Endodermal cell (in vitro differentiated cells): ENCODE data around the gene KRTAP1-1. TPM values are rescaled to one million over a fixed set of nuclear protein-coding genes. Genes with fewer than 3 reads are reported as not detected.

Experiments
- DNase-seq: peaks from one replicate; pipeline ENCODE4 v3.0.0-alpha.2; 2017
- H3K27ac ChIP-seq: 2 replicates; pipeline ENCODE4 v1.5.1; 2013; ENCODE audit warnings: mild to moderate bottlenecking, low read depth, low read length, moderate library complexity
- H3K27me3 ChIP-seq: 2 replicates; pipeline ENCODE4 v1.6.1; 2013; ENCODE audit warnings: mild to moderate bottlenecking, low read length, moderate library complexity; ENCODE audit not compliant: insufficient read depth, control insufficient read depth, poor library complexity, severe bottlenecking
- H3K36me3 ChIP-seq: 2 replicates; pipeline ENCODE4 v1.7.0; 2013; ENCODE audit warnings: mild to moderate bottlenecking, low read length, moderate library complexity; ENCODE audit not compliant: control insufficient read depth, insufficient read depth
- H3K4me1 ChIP-seq: one replicate; pipeline ENCODE4 v1.7.0; 2013; ENCODE audit warnings: low read length; ENCODE audit not compliant: control insufficient read depth, insufficient read depth
- H3K4me3 ChIP-seq: 2 replicates; pipeline ENCODE4 v1.5.1; 2013; ENCODE audit warnings: mild to moderate bottlenecking, low read length, moderate library complexity
- H3K9ac ChIP-seq: 2 replicates; pipeline ENCODE4 v1.6.1; 2013; ENCODE audit warnings: mild to moderate bottlenecking, low read length, moderate library complexity; ENCODE audit not compliant: poor library complexity, severe bottlenecking; ENCODE audit errors: extremely low read depth
- H3K9me3 ChIP-seq: 2 replicates; pipeline ENCODE4 v1.6.1; 2013; ENCODE audit warnings: mild to moderate bottlenecking, low read length, moderate library complexity; ENCODE audit not compliant: control insufficient read depth
- H3K27ac Mint-ChIP-seq: 2 replicates; pipeline ENCODE4 v1.8.0; 2020; ENCODE audit warnings: mixed read lengths
- H3K27me3 Mint-ChIP-seq: 2 replicates; pipeline ENCODE4 v1.8.0; 2021; ENCODE audit warnings: mild to moderate bottlenecking, mixed read lengths; ENCODE audit not compliant: insufficient read depth
- H3K36me3 Mint-ChIP-seq: 2 replicates; pipeline ENCODE4 v1.8.0; 2020; ENCODE audit warnings: low read depth, mixed read lengths
- H3K4me1 Mint-ChIP-seq: 2 replicates; pipeline ENCODE4 v1.8.0; 2020; ENCODE audit warnings: mixed read lengths
- H3K4me3 Mint-ChIP-seq: 2 replicates; pipeline ENCODE4 v1.8.0; 2020; ENCODE audit warnings: mild to moderate bottlenecking, moderate library complexity, mixed read lengths
- H3K9me3 Mint-ChIP-seq: 2 replicates; pipeline ENCODE4 v1.8.0; 2020; ENCODE audit warnings: mild to moderate bottlenecking, mixed read lengths
- CTCF ChIP-seq: fragments of 200-600 bp; sonication (generic); conservative IDR thresholded peaks from 2 replicates; pipeline ENCODE4 v1.5.0; 2021; ENCODE audit warnings: antibody characterized with exemption, mild to moderate bottlenecking
- WGBS, 2 experiments: methylation state at CpG; one replicate each; pipeline versions ENCODE4 v1.1.5 to v1.1.7; 2013; ENCODE audit warnings: missing lambda C conversion rate in 2 of 2, mixed read lengths in 1 of 2; ENCODE audit not compliant: insufficient coverage in 1 of 2, insufficient read length in 1 of 2; 5-methylcytosine and 5-hydroxymethylcytosine counted together
- total RNA-seq, 2 donors: library from RNA; stranded (reverse); fragmentation: NEBNext Ultra II Directional in 1 of 2; extraction: Animal tissue kit (Norgen Biotek cat#: 25700) in 1 of 2; gene quantifications; 2 replicates in 1 of 2; 3 replicates in 1 of 2; pipeline ENCODE4 v1.2.1, GENCODE V29; 2021

KRTAP1-1 gene
- total RNA-seq, 2 donors from 2014 or later, result not detected

GRCh38 chr17:41019415-41019814 is 21.8 kb downstream of the KRTAP1-1 start:
- Mint-ChIP-seq H3K27me3 (no peaks in the 10 kb centered on the region), H3K4me1 (peaks cover 3% of the 10 kb centered on the region), H3K9me3 (no peaks in the 10 kb centered on the region), H3K4me3 (no peak overlapping the region), H3K27ac (no peak overlapping the region), H3K36me3 (no peaks in the 10 kb centered on the region)
- no peaks in the 10 kb centered on the region for H3K36me3 ChIP-seq
- no peaks in the 10 kb centered on the region for H3K27me3 ChIP-seq
- no peak for TF ChIP-seq CTCF
- no peak overlapping the region for H3K4me3 ChIP-seq
- WGBS, 2 experiments, result 92 to 100% methylated on average over 2 to 3 of the region's 3 CpGs
- H3K9me3 ChIP-seq, result no peaks in the 10 kb centered on the region
- no peak overlapping the region for H3K27ac ChIP-seq
- no peak overlapping the region for H3K9ac ChIP-seq
- no peak for DNase-seq
- no peaks in the 10 kb centered on the region for H3K4me1 ChIP-seq

- Histone ChIP-seq H3K27me3 (no peaks in the 10 kb centered on the region), H3K9me3 (no peaks in the 10 kb centered on the region), H3K4me1 (no peaks in the 10 kb centered on the region), H3K9ac (no peak overlapping the region), H3K27ac (no peak overlapping the region), H3K4me3 (no peak overlapping the region), H3K36me3 (no peaks in the 10 kb centered on the region)
- Mint-ChIP-seq H3K9me3 (no peaks in the 10 kb centered on the region), H3K27ac (no peak overlapping the region), H3K4me1 (peaks cover 3% of the 10 kb centered on the region), H3K27me3 (no peaks in the 10 kb centered on the region), H3K4me3 (no peak overlapping the region), H3K36me3 (no peaks in the 10 kb centered on the region)
- DNase-seq, result no peak
- 85 to 100% methylated on average over 1 to 3 of the region's 3 CpGs for WGBS, 2 experiments
- TF ChIP-seq CTCF, result no peak
Measured at GRCh38 chr17:41018541-41018940, 22.7 kb downstream of the KRTAP1-1 start.

GRCh38 chr17:41016578-41017215 is 24.6 kb downstream of the KRTAP1-1 start:
- Mint-ChIP-seq H3K27me3 (no peaks in the 10 kb centered on the region), H3K36me3 (no peaks in the 10 kb centered on the region), H3K27ac (no peak overlapping the region), H3K9me3 (no peaks in the 10 kb centered on the region), H3K4me3 (no peak overlapping the region), H3K4me1 (peaks cover 8% of the 10 kb centered on the region)
- H3K27ac ChIP-seq, result no peak overlapping the region
- H3K9me3 ChIP-seq, result no peaks in the 10 kb centered on the region
- no peak for TF ChIP-seq CTCF
- 90 to 95% methylated on average over 12 to 13 of the region's 13 CpGs for WGBS, 2 experiments
- DNase-seq, result no peak
- H3K4me3 ChIP-seq, result no peak overlapping the region
- no peaks in the 10 kb centered on the region for H3K36me3 ChIP-seq
- H3K27me3 ChIP-seq, result no peaks in the 10 kb centered on the region
- no peaks in the 10 kb centered on the region for H3K4me1 ChIP-seq
- H3K9ac ChIP-seq, result no peak overlapping the region
